Upper lobe of left lung (tissue), 4 donors: ENCODE data around the gene C2CD4D.

Source experiments
- EP300 ChIP-seq, 4 donors: sonication (generic); formaldehyde crosslinking; IDR thresholded peaks; one replicate each; pipeline ENCODE4 v1.5.1; 2017; ENCODE audit warnings: antibody characterized with exemption in 4 of 4, control low read depth in 2 of 4
- POLR2A ChIP-seq, 4 donors: fragments of 450-650 bp; IDR thresholded peaks; one replicate each; pipeline ENCODE4 v1.5.1; 2016 to 2017; ENCODE audit warnings: antibody characterized with exemption in 4 of 4, mild to moderate bottlenecking in 2 of 4
- TF ChIP-seq, protein P1 (sequence below), 6 experiments: fragments of 450-650 bp in 4 of 6; fragments of 200-600 bp in 2 of 6; sonication (generic) in 2 of 6; IDR thresholded peaks; one replicate each; pipeline ENCODE4 v1.5.1; 2016 to 2019; ENCODE audit warnings: antibody characterized with exemption in 6 of 6

DNA sequence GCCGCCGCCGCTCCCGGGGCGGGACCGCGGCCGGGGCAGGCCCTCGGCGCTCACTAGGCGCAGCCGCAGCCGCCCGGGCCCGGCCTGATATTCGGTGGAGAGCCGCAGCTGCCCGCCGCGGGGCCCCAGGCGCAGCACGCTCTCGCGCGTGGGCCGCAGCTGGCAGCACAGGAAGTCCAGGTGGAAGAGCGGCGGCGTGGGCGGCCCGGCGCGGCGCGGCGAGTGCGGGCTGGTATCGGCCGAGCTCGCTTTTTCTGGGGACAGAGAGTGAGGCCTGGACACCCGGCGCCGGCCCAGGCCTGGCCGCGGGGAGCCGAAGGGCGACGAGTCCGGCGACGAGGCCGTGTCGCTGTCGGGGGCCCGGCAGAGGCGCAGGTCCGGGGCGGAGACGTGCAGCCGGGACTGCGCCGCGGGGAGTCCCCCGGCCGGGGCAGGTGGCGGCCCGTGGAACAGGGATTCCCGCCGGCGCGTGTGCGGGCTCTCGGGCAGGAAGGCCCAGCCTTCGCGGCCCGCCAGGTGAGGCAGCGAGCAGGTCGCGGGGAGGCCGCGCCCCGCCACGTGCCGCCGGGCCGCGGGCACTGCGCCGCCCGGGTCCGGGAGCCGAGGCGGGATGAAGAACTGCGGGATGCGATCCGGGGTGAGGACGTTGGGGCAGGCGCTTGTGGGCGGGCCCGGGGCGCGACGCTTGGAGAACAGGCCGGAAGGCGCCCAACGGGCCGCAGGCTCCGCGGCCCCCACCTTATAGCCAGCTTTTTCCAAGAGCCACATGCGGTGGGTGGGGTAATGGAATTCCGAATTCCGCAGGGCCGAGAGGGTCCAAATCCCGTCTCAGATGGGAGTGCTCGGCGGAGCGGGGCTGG is 1.2 kb downstream of the C2CD4D start:
- TF ChIP-seq, protein P1, sequence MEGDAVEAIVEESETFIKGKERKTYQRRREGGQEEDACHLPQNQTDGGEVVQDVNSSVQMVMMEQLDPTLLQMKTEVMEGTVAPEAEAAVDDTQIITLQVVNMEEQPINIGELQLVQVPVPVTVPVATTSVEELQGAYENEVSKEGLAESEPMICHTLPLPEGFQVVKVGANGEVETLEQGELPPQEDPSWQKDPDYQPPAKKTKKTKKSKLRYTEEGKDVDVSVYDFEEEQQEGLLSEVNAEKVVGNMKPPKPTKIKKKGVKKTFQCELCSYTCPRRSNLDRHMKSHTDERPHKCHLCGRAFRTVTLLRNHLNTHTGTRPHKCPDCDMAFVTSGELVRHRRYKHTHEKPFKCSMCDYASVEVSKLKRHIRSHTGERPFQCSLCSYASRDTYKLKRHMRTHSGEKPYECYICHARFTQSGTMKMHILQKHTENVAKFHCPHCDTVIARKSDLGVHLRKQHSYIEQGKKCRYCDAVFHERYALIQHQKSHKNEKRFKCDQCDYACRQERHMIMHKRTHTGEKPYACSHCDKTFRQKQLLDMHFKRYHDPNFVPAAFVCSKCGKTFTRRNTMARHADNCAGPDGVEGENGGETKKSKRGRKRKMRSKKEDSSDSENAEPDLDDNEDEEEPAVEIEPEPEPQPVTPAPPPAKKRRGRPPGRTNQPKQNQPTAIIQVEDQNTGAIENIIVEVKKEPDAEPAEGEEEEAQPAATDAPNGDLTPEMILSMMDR (IDR thresholded peaks at IDR 0.05): peak in 2 of 6 experiments; percentile 9 to 19
- TF ChIP-seq POLR2A (IDR thresholded peaks at IDR 0.05) (peak in 1 of 4 donors; percentile 12), EP300 (IDR thresholded peaks at IDR 0.05) (no peak)
